ENCODE data around the gene CHRM1.
A peak's percentile ranks its signal among the peaks of the same experiment; 100 is the strongest.

Gene CHRM1

GRCh38 chr11:62912268-62912667 lies 8.9 kb downstream of the CHRM1 start:
- Histone ChIP-seq H3K4me1 (ENCODE audit: control insufficient read depth, insufficient read depth, low read length) (peaks cover 17% of the 10 kb centered on the region), H3K36me3 (ENCODE audit: control insufficient read depth, insufficient read depth, low read length, severe bottlenecking) (no peaks in the 10 kb centered on the region), H3K9me3 (ENCODE audit: control insufficient read depth, low read length) (no peaks in the 10 kb centered on the region), H3K9ac (ENCODE audit: low read length) (no peak overlapping the region), H3K27me3 (replicated peaks; ENCODE audit: control insufficient read depth, insufficient read depth, low read length) (peaks cover 18% of the 10 kb centered on the region), H3K4me3 (ENCODE audit: low read length) (no peak overlapping the region)
- no peak for DNase-seq (ENCODE audit: low read depth)

DNA sequence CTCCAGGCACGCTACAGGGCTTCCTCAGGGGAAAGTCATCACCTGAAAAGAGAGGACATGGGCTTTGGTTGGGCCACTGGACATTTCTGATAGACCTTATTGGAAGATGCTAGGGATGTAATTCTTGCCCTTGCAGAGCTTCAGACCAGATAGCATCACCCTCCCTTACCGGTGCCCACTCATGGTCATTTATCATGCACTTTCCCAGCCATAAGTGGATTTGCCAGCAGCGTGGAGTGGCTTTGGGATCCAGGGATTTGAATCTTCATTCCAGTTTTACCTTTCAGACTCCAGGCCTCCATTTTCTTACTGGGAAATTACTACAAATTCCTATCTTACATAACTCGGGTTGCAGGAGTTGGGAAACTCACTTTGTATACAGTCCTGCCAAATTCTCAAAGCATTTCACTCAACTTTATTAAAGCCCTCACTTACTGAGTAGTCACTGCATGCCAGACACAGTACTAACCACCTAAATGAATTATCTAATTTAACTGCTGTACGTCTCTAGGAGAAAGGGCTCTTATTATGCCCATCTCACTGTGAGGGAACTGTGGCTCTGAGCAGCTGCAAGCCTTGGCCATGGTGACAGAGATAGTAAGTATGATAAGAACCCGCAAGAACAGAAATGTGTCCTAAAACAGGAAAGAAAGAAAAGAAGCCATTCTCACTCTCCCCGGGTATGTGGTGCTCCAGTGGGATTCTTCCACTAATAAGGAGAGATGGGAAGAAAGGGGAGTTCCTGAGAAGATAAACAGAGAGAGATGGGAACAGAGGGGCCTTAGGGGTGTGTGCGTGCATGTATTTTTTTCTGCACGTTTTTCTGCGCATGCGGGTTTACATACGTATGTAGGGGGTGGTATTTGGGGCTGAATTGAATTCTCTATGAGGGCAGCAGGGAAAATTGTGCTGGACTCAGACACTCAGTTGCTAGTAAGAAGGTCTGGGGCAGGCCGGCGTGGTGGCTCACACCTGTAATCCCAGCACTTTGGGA lies 9.7 kb downstream of the CHRM1 start:
- Histone ChIP-seq H3K9ac (ENCODE audit: low read length) (no peak overlapping the region), H3K4me1 (ENCODE audit: control insufficient read depth, insufficient read depth, low read length) (peaks cover 17% of the 10 kb centered on the region), H3K27me3 (replicated peaks; ENCODE audit: control insufficient read depth, insufficient read depth, low read length) (peaks cover 20% of the 10 kb centered on the region), H3K36me3 (ENCODE audit: control insufficient read depth, insufficient read depth, low read length, severe bottlenecking) (no peaks in the 10 kb centered on the region), H3K9me3 (ENCODE audit: control insufficient read depth, low read length) (no peaks in the 10 kb centered on the region), H3K4me3 (ENCODE audit: low read length) (no peak overlapping the region)
- no peak for DNase-seq (ENCODE audit: low read depth)

DNA sequence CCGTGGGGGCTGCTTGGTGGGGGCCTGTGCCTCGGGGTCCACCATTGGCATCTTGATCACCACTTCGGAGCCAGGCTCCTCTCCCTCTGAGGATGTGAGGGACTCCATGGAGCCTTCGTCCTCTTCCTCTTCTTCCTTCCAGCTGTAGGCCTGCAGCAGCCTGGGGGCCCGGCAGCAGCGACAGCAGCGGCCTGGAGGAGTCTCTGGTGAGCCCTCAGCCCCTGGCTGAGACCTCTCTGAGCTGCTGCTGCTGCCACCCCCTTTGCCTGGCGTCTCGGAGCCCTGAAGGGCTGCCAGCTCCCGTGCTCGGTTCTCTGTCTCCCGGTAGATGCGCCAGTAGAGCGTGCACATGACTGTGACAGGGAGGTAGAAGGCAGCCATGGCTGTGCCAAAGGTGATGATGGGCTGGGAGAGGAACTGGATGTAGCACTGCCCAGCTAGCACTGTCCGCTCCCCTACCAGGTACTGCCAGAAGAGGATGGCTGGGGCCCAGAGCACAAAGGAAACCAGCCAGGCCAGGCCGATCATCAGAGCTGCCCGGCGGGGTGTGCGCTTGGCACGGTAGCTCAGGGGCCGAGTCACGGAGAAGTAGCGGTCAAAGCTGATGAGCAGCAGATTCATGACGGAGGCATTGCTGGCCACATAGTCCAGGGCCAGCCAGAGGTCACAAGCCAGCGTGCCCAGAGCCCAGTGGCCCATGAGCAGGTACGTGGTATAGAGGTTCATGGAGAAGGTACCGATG lies 10.9 kb downstream of the CHRM1 start:
- Histone ChIP-seq H3K4me1 (ENCODE audit: control insufficient read depth, insufficient read depth, low read length) (peaks cover 21% of the 10 kb centered on the region), H3K36me3 (ENCODE audit: control insufficient read depth, insufficient read depth, low read length, severe bottlenecking) (no peaks in the 10 kb centered on the region), H3K4me3 (ENCODE audit: low read length) (no peak overlapping the region), H3K9ac (ENCODE audit: low read length) (no peak overlapping the region), H3K9me3 (ENCODE audit: control insufficient read depth, low read length) (no peaks in the 10 kb centered on the region), H3K27me3 (replicated peaks; ENCODE audit: control insufficient read depth, insufficient read depth, low read length) (peaks cover 20% of the 10 kb centered on the region)
- DNase-seq (ENCODE audit: low read depth) = no peak

DNA sequence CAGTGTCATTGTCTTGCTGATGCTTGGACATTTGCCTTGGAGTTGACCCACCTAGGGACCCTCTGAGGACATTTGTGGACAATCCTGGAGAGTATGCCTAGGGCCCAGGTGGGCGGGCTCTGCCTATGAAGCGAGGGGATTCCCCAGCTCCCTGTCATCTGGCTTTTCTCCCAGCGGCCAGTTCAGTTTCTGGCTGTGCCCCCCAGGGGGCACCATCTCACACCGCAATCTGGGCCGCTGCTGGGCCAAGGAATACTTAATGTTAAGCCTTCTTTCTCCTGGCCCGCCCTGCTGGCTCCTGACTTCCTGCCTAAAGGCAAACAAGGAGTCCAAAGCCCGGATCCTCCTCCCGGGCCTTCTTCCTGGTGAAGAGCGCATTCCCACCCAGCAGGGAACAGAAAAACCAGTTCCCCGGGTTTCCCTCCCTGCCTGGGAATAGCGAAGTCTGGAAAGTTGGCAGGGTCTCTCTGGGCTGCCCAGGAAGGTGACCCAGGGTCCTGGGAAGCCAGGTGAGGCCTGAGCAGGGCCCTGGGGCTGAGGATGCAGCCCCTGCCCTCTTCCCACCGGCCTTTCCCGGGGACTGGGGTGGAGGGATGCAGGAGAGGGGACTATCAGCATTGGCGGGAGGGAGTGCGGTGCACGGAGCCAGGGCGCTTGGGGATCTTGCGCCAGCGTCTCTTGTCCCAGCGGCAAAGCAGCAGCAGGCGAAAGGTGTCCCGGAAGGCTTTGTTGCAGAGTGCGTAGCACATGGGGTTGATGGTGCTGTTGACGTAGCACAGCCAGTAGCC lies 11.9 kb downstream of the CHRM1 start:
- H3K36me3 ChIP-seq (ENCODE audit: control insufficient read depth, insufficient read depth, low read length, severe bottlenecking) = no peaks in the 10 kb centered on the region
- H3K9me3 ChIP-seq (ENCODE audit: control insufficient read depth, low read length) = no peaks in the 10 kb centered on the region
- H3K4me3 ChIP-seq (ENCODE audit: low read length) = no peak overlapping the region
- H3K27me3 ChIP-seq (replicated peaks; ENCODE audit: control insufficient read depth, insufficient read depth, low read length) = peaks cover 20% of the 10 kb centered on the region
- H3K9ac ChIP-seq (ENCODE audit: low read length) = no peak overlapping the region
- DNase-seq (ENCODE audit: low read depth) = peak; percentile 53
- H3K4me1 ChIP-seq (ENCODE audit: control insufficient read depth, insufficient read depth, low read length) = peaks cover 21% of the 10 kb centered on the region

DNA sequence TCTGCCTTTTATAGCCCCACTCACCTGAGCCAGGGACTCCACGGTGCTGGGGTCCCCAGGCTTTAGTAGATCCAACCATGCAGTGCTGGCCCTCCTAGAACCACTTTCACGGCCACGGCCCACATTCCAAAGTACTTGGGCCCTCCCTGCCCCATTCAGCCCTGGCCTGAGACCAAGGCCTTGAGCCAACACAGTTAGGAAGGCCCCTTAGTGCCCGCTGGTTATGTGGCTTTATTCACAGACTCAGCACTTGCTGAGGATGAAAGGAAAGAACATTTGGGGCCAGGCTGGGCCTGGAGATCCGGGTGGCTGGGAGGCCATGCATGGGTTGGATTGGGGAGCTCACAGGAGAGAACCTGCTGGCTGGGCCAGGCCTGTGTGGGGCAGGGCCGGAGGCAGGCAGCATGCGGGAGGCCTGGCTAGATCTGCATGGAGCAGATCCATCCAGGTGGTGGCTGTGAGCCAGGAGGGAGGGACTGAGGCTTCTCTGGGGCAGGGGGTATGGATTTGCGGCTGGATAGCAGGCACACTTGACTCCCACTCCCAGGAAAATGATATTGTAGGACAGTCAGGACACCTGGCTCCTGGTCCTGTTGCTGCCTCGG lies 12.6 kb downstream of the CHRM1 start:
- Histone ChIP-seq H3K9me3 (ENCODE audit: control insufficient read depth, low read length) (no peaks in the 10 kb centered on the region), H3K9ac (ENCODE audit: low read length) (no peak overlapping the region), H3K4me1 (ENCODE audit: control insufficient read depth, insufficient read depth, low read length) (peaks cover 21% of the 10 kb centered on the region), H3K4me3 (ENCODE audit: low read length) (no peak overlapping the region), H3K36me3 (ENCODE audit: control insufficient read depth, insufficient read depth, low read length, severe bottlenecking) (no peaks in the 10 kb centered on the region), H3K27me3 (replicated peaks; ENCODE audit: control insufficient read depth, insufficient read depth, low read length) (peaks cover 20% of the 10 kb centered on the region)
- DNase-seq (ENCODE audit: low read depth) = no peak

GRCh38 chr11:62905927-62906531 lies 15.1 kb downstream of the CHRM1 start:
- DNase-seq (ENCODE audit: low read depth) = peak; percentile 92
- Histone ChIP-seq H3K36me3 (ENCODE audit: control insufficient read depth, insufficient read depth, low read length, severe bottlenecking) (no peaks in the 10 kb centered on the region), H3K4me1 (ENCODE audit: control insufficient read depth, insufficient read depth, low read length) (peaks cover 21% of the 10 kb centered on the region), H3K9ac (ENCODE audit: low read length) (no peak overlapping the region), H3K9me3 (ENCODE audit: control insufficient read depth, low read length) (no peaks in the 10 kb centered on the region), H3K27me3 (replicated peaks; ENCODE audit: control insufficient read depth, insufficient read depth, low read length) (peaks cover 11% of the 10 kb centered on the region), H3K4me3 (ENCODE audit: low read length) (no peak overlapping the region)

GRCh38 chr11:62905296-62905695 lies 15.9 kb downstream of the CHRM1 start:
- Histone ChIP-seq H3K9ac (ENCODE audit: low read length) (no peak overlapping the region), H3K9me3 (ENCODE audit: control insufficient read depth, low read length) (no peaks in the 10 kb centered on the region), H3K36me3 (ENCODE audit: control insufficient read depth, insufficient read depth, low read length, severe bottlenecking) (no peaks in the 10 kb centered on the region), H3K4me3 (ENCODE audit: low read length) (no peak overlapping the region), H3K27me3 (replicated peaks; ENCODE audit: control insufficient read depth, insufficient read depth, low read length) (peaks cover 11% of the 10 kb centered on the region), H3K4me1 (ENCODE audit: control insufficient read depth, insufficient read depth, low read length) (peaks cover 21% of the 10 kb centered on the region)
- no peak for DNase-seq (ENCODE audit: low read depth)

- H3K9ac ChIP-seq (ENCODE audit: low read length) = no peak overlapping the region
- no peak overlapping the region for H3K4me3 ChIP-seq (ENCODE audit: low read length)
- H3K36me3 ChIP-seq (ENCODE audit: control insufficient read depth, insufficient read depth, low read length, severe bottlenecking) = no peaks in the 10 kb centered on the region
- no peaks in the 10 kb centered on the region for H3K9me3 ChIP-seq (ENCODE audit: control insufficient read depth, low read length)
- H3K27me3 ChIP-seq (replicated peaks; ENCODE audit: control insufficient read depth, insufficient read depth, low read length) = peaks cover 17% of the 10 kb centered on the region
- H3K4me1 ChIP-seq (ENCODE audit: control insufficient read depth, insufficient read depth, low read length) = peaks cover 9% of the 10 kb centered on the region
- no peak for DNase-seq (ENCODE audit: low read depth)
Observed at GRCh38 chr11:62902932-62903331, 18.2 kb downstream of the CHRM1 start.

DNA sequence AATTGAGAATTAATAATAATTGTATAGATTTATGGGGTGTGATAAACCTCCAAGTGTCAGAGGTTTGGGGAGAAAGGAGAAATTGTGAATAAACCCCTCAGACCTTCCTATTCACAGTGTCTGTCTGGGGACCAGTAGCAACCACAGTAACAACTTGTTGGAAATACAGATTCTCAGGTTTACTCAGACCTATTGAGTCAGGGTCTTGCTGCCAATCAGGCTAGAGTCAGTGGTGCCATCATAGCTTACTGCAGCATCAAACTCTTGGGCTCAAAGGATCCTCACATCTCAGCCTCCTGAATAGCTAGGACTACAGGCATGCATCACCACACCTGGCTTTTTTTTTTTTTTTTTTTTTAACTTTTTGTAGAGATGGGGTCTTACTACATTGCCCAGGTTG lies 23.1 kb downstream of the CHRM1 start:
- H3K4me3 ChIP-seq (ENCODE audit: low read length) = no peak overlapping the region
- H3K9me3 ChIP-seq (ENCODE audit: control insufficient read depth, low read length) = no peaks in the 10 kb centered on the region
- H3K9ac ChIP-seq (ENCODE audit: low read length) = no peak overlapping the region
- DNase-seq (ENCODE audit: low read depth) = no peak
- peaks cover 1% of the 10 kb centered on the region for H3K4me1 ChIP-seq (ENCODE audit: control insufficient read depth, insufficient read depth, low read length)
- no peaks in the 10 kb centered on the region for H3K36me3 ChIP-seq (ENCODE audit: control insufficient read depth, insufficient read depth, low read length, severe bottlenecking)
- peaks cover 6% of the 10 kb centered on the region for H3K27me3 ChIP-seq (replicated peaks; ENCODE audit: control insufficient read depth, insufficient read depth, low read length)

- no peak for DNase-seq (ENCODE audit: low read depth)
- H3K4me1 ChIP-seq (ENCODE audit: control insufficient read depth, insufficient read depth, low read length) = no peaks in the 10 kb centered on the region
- no peaks in the 10 kb centered on the region for H3K36me3 ChIP-seq (ENCODE audit: control insufficient read depth, insufficient read depth, low read length, severe bottlenecking)
- H3K9me3 ChIP-seq (ENCODE audit: control insufficient read depth, low read length) = no peaks in the 10 kb centered on the region
- H3K4me3 ChIP-seq (ENCODE audit: low read length) = no peak overlapping the region
- H3K27me3 ChIP-seq (replicated peaks; ENCODE audit: control insufficient read depth, insufficient read depth, low read length) = peaks cover 6% of the 10 kb centered on the region
- H3K9ac ChIP-seq (ENCODE audit: low read length) = no peak overlapping the region
Observed at GRCh38 chr11:62897311-62897710, 23.9 kb downstream of the CHRM1 start.

Measured in adipocyte (in vitro differentiated cells).